K562 (cell line): Measurements from ENCODE around the gene ITGAL. TPM values are rescaled to one million over a fixed set of nuclear protein-coding genes. Genes with fewer than 3 reads are reported as not detected.

ENCODE experiments used
- ARID1B ChIP-seq: fragments of 450-650 bp; IDR thresholded peaks from 2 replicates; pipeline ENCODE4 v1.6.1; 2016; ENCODE audit warnings: antibody characterized with exemption, mild to moderate bottlenecking, inconsistent platforms
- ARID2 ChIP-seq: fragments of 450-650 bp; IDR thresholded peaks from 2 replicates; pipeline ENCODE4 v1.6.1; 2017; ENCODE audit warnings: antibody characterized with exemption, mild to moderate bottlenecking
- ATF1 ChIP-seq, 2 experiments: fragments of 450-650 bp in 1 of 2; IDR thresholded peaks; 2 replicates each; pipeline ENCODE4 v1.6.1; 2016; ENCODE audit warnings: missing compliant biosample characterization in 1 of 2, missing genetic modification characterization in 1 of 2
- BCOR ChIP-seq: fragments of 450-650 bp; IDR thresholded peaks from 2 replicates; pipeline ENCODE4 v1.6.1; 2016
- ELF1 ChIP-seq: fragments of 200-800 bp; sonication (Bioruptor generic); IDR thresholded peaks from 2 replicates; pipeline ENCODE4 v1.6.1; 2016; ENCODE audit warnings: missing genetic modification characterization, missing compliant biosample characterization
- KDM1A ChIP-seq, 2 experiments: fragments of 450-650 bp; IDR thresholded peaks; 2 replicates each; pipeline ENCODE4 v1.6.1; 2016; ENCODE audit warnings: mild to moderate bottlenecking in 2 of 2
- MCM2 ChIP-seq: fragments of 450-650 bp; IDR thresholded peaks from 2 replicates; pipeline ENCODE4 v1.6.1; 2017; ENCODE audit warnings: low read depth, mild to moderate bottlenecking
- MED1 ChIP-seq: sonication (generic); formaldehyde crosslinking; IDR thresholded peaks from 2 replicates; pipeline ENCODE4 v1.8.1; 2023; ENCODE audit warnings: missing genetic modification reagents, borderline replicate concordance
- NFATC3 ChIP-seq: fragments of 450-650 bp; IDR thresholded peaks from 2 replicates; pipeline ENCODE4 v1.6.1; 2017; ENCODE audit warnings: mild to moderate bottlenecking
- PHF20 ChIP-seq: fragments of 450-650 bp; IDR thresholded peaks from 2 replicates; pipeline ENCODE4 v1.6.1; 2018; ENCODE audit not compliant: partially characterized antibody
- POLR2B ChIP-seq: fragments of 450-650 bp; IDR thresholded peaks from 2 replicates; pipeline ENCODE4 v1.6.1; 2018; ENCODE audit warnings: low read depth; ENCODE audit not compliant: partially characterized antibody
- RBFOX2 ChIP-seq: fragments of 200-400 bp; formaldehyde crosslinking; IDR thresholded peaks from 2 replicates; pipeline ENCODE4 v1.6.1; 2017; ENCODE audit warnings: low read depth, mild to moderate bottlenecking, low read length, moderate library complexity
- SMARCE1 ChIP-seq: fragments of 450-650 bp; IDR thresholded peaks from 2 replicates; pipeline ENCODE4 v1.7.1; 2016; ENCODE audit warnings: mild to moderate bottlenecking
- SP1 ChIP-seq: sonication (generic); formaldehyde crosslinking; IDR thresholded peaks from 2 replicates; pipeline ENCODE4 v1.8.1; 2022; ENCODE audit warnings: mild to moderate bottlenecking, missing genetic modification reagents
- THRAP3 ChIP-seq: fragments of 450-650 bp; IDR thresholded peaks from 2 replicates; pipeline ENCODE4 v1.6.1; 2016; ENCODE audit warnings: mild to moderate bottlenecking, inconsistent platforms, borderline replicate concordance
- ZBTB7A ChIP-seq: IDR thresholded peaks from 2 replicates; pipeline ENCODE4 v1.6.1; 2011; ENCODE audit warnings: low read depth, mild to moderate bottlenecking, low read length, moderate library complexity, borderline replicate concordance; ENCODE audit not compliant: control insufficient read depth
- ZNF707 ChIP-seq: fragments of 250-450 bp; sonication (Bioruptor Pico); conservative IDR thresholded peaks from 2 replicates; pipeline ENCODE4 v1.8.0; 2022; ENCODE audit warnings: inconsistent platforms, mild to moderate bottlenecking, moderate library complexity
- polyA plus RNA-seq, 8 experiments: library from polyadenylated mRNA; depleted of rRNA in 4 of 8; stranded (reverse) in 5 of 8; unstranded in 3 of 8; fragments of >200 nt; fragmentation: Nextera tagmentation in 2 of 8; fragmentation: Illumina TruSeq in 1 of 8; extraction: Ambion mirVana in 2 of 8; extraction: Trizol in 1 of 8; gene quantifications; 2 replicates each; pipeline versions ENCODE4 v1.2.1 to v1.2.3, GENCODE V29; 2011 to 2014; ENCODE audit warnings: inconsistent platforms in 1 of 8, missing spikeins in 1 of 8
- total RNA-seq, 7 experiments: library from RNA; depleted of rRNA in 6 of 7; stranded (reverse); fragments of >200 nt in 6 of 7; fragmentation: Illumina TruSeq in 2 of 7; extraction: Trizol in 2 of 7; gene quantifications; 2 replicates each; pipeline versions ENCODE4 v1.2.1 to v1.2.3, GENCODE V29; 2011 to 2021; ENCODE audit warnings: low replicate concordance in 1 of 7
- TF ChIP-seq, protein P1 (sequence below): fragments of 250-450 bp; sonication (Bioruptor Pico); IDR thresholded peaks from 2 replicates; pipeline ENCODE4 v1.8.0; 2021; ENCODE audit warnings: moderate library complexity, mild to moderate bottlenecking, inconsistent platforms
- TF ChIP-seq, protein P2 (sequence below): fragments of 450-650 bp; IDR thresholded peaks from 2 replicates; pipeline ENCODE4 v1.6.1; 2018; ENCODE audit not compliant: partially characterized antibody
- TF ChIP-seq, protein P3 (sequence below): fragments of 450-650 bp; conservative IDR thresholded peaks from 2 replicates; pipeline ENCODE4 v1.6.1; 2016; ENCODE audit warnings: missing genetic modification characterization, low read depth, mild to moderate bottlenecking, missing compliant biosample characterization, moderate library complexity
- TF ChIP-seq, protein P4 (sequence below): sonication (generic); formaldehyde crosslinking; IDR thresholded peaks from 2 replicates; pipeline ENCODE4 v1.8.1; 2022; ENCODE audit warnings: missing genetic modification reagents

Gene ITGAL
- total and polyA plus RNA-seq, 9 of the 15 experiments (the other 6 are each of a cell fraction or from before 2014, with no cell fraction given) = 0.01 to 0.53 TPM; not detected in 7

DNA sequence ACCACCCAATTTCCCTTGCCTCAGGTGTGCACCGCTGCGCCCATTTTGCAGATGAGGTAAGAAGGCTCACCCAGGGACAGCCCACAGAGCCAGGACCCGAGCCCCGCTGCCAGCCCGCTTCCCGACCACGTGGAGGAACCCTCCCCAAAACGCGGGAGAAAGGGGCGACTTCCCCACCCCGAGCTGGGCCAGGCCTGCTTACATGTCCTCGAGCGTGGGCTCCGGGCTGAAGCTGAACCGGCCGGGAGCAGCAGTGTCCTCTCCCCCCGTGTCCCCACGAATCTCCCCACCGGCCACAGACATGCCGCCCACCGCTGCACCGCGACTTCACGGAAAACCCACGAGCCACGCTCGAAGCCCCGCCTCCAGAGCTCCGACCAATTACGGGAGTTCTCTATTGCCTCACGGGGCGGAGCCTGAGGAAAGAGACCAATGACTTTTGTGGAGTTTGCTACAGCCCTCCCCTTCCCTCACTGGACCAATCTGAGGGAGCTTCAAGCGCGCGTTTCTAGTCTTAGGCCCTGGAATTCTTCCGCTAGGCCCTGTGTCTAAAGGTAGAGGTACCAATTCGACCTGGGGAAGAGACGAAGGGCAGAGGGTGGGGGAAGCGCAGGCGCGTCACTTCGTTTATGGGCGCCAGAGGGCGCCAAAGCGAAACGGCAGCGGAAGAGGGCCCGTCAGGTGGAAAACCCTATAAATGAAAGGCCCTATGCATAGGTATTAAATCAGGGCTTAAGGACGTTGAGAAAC is 42.7 kb upstream of the ITGAL start, which contains the start of gene DCTPP1 (continued):
- TF ChIP-seq, protein P1, sequence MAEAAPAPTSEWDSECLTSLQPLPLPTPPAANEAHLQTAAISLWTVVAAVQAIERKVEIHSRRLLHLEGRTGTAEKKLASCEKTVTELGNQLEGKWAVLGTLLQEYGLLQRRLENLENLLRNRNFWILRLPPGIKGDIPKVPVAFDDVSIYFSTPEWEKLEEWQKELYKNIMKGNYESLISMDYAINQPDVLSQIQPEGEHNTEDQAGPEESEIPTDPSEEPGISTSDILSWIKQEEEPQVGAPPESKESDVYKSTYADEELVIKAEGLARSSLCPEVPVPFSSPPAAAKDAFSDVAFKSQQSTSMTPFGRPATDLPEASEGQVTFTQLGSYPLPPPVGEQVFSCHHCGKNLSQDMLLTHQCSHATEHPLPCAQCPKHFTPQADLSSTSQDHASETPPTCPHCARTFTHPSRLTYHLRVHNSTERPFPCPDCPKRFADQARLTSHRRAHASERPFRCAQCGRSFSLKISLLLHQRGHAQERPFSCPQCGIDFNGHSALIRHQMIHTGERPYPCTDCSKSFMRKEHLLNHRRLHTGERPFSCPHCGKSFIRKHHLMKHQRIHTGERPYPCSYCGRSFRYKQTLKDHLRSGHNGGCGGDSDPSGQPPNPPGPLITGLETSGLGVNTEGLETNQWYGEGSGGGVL (CRISPR knock-in tag) = no peak
- TF ChIP-seq ATF1 (CRISPR knock-in tag; IDR thresholded peaks at IDR 0.05) (no peak), ATF1 (tag; IDR thresholded peaks at IDR 0.05) (peak; percentile 91), NFATC3 (no peak), BCOR (peak; percentile 73), THRAP3 (no peak), PHF20 (peak; percentile 49), ZNF707 (CRISPR knock-in tag) (no peak), KDM1A (IDR thresholded peaks at IDR 0.05) (peak in 1 of 2 experiments; percentile 62; a peak in 3 of 4 replicates), ZBTB7A (peak; percentile 3; the same call in 1 of the 2 replicates), MED1 (CRISPR knock-in tag) (no peak), RBFOX2 (peak; percentile 91), ELF1 (peak; percentile 77), ARID2 (peak; percentile 74; the same call in 1 of the 2 replicates), ARID1B (no peak; the same call in 1 of the 2 replicates), SP1 (peak; percentile 97), POLR2B (peak; percentile 37), MCM2 (no peak), SMARCE1 (peak; percentile 51; the same call in 1 of the 2 replicates)
- TF ChIP-seq, protein P2, sequence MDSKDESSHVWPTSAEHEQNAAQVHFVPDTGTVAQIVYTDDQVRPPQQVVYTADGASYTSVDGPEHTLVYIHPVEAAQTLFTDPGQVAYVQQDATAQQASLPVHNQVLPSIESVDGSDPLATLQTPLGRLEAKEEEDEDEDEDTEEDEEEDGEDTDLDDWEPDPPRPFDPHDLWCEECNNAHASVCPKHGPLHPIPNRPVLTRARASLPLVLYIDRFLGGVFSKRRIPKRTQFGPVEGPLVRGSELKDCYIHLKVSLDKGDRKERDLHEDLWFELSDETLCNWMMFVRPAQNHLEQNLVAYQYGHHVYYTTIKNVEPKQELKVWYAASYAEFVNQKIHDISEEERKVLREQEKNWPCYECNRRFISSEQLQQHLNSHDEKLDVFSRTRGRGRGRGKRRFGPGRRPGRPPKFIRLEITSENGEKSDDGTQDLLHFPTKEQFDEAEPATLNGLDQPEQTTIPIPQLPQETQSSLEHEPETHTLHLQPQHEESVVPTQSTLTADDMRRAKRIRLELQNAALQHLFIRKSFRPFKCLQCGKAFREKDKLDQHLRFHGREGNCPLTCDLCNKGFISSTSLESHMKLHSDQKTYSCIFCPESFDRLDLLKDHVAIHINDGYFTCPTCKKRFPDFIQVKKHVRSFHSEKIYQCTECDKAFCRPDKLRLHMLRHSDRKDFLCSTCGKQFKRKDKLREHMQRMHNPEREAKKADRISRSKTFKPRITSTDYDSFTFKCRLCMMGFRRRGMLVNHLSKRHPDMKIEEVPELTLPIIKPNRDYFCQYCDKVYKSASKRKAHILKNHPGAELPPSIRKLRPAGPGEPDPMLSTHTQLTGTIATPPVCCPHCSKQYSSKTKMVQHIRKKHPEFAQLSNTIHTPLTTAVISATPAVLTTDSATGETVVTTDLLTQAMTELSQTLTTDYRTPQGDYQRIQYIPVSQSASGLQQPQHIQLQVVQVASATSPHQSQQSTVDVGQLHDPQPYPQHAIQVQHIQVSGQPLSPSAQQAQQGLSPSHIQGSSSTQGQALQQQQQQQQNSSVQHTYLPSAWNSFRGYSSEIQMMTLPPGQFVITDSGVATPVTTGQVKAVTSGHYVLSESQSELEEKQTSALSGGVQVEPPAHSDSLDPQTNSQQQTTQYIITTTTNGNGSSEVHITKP = peak; percentile 80
- TF ChIP-seq, protein P3, sequence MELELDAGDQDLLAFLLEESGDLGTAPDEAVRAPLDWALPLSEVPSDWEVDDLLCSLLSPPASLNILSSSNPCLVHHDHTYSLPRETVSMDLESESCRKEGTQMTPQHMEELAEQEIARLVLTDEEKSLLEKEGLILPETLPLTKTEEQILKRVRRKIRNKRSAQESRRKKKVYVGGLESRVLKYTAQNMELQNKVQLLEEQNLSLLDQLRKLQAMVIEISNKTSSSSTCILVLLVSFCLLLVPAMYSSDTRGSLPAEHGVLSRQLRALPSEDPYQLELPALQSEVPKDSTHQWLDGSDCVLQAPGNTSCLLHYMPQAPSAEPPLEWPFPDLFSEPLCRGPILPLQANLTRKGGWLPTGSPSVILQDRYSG (tag) = no peak
- TF ChIP-seq, protein P4, sequence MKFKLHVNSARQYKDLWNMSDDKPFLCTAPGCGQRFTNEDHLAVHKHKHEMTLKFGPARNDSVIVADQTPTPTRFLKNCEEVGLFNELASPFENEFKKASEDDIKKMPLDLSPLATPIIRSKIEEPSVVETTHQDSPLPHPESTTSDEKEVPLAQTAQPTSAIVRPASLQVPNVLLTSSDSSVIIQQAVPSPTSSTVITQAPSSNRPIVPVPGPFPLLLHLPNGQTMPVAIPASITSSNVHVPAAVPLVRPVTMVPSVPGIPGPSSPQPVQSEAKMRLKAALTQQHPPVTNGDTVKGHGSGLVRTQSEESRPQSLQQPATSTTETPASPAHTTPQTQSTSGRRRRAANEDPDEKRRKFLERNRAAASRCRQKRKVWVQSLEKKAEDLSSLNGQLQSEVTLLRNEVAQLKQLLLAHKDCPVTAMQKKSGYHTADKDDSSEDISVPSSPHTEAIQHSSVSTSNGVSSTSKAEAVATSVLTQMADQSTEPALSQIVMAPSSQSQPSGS (CRISPR knock-in tag) = no peak
